Measurements from ENCODE around the gene KATNA1.

KATNA1 gene

DNA sequence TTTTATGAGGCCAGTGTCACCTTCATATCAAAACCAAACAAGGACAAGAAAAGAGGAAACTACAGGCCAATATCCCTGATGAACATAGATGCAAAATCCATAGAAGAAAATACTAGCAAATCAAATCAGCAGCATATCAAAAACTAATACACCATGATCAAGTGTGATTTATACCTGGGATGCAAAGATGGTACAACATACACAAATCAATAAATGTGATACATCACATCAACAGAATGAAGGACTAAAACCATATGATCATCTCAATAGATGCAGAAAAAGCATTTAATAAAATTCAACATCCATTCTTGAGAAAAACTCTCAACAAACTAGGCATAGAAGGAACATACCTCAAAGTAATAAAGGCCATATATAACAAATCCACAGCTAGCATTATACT is 90.5 kb downstream of the KATNA1 start:
- Histone ChIP-seq H3K27me3 (ENCODE audit: control insufficient read depth, insufficient read depth, low read length) (no peaks in the 10 kb centered on the region), H3K4me3 (ENCODE audit: low read length) (no peak overlapping the region), H3K9ac (ENCODE audit: low read length) (no peak overlapping the region), H3K27ac (ENCODE audit: low read depth, low read length) (no peak overlapping the region), H3K36me3 (ENCODE audit: control insufficient read depth, insufficient read depth, low read length) (no peaks in the 10 kb centered on the region), H3K4me1 (ENCODE audit: control insufficient read depth, insufficient read depth, low read length) (no peaks in the 10 kb centered on the region)

DNA sequence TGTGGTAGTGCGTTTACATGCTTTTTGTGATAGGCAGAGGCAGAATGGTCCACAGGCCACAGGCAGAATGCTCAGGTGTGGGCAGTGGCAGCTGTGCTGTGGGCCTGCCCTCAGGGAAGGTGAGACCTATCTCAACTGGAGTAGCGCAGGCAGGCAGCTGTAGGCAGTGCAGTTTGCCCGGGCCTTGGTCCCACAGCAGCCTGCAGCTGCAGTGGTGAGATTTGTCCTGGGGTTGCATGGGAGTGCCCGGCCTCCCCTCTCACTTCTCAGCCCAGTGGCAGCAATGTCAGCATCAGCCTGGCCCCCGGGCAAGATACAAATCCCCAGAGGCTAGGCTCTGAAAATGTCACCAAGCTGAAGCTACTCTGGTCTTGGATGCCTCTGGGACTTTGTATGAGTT is 96.6 kb downstream of the KATNA1 start:
- Histone ChIP-seq H3K9ac (ENCODE audit: low read length) (no peak overlapping the region), H3K27me3 (ENCODE audit: control insufficient read depth, insufficient read depth, low read length) (no peaks in the 10 kb centered on the region), H3K36me3 (ENCODE audit: control insufficient read depth, insufficient read depth, low read length) (no peaks in the 10 kb centered on the region), H3K4me3 (ENCODE audit: low read length) (no peak overlapping the region), H3K4me1 (ENCODE audit: control insufficient read depth, insufficient read depth, low read length) (no peaks in the 10 kb centered on the region), H3K27ac (ENCODE audit: low read depth, low read length) (no peak overlapping the region)

DNA sequence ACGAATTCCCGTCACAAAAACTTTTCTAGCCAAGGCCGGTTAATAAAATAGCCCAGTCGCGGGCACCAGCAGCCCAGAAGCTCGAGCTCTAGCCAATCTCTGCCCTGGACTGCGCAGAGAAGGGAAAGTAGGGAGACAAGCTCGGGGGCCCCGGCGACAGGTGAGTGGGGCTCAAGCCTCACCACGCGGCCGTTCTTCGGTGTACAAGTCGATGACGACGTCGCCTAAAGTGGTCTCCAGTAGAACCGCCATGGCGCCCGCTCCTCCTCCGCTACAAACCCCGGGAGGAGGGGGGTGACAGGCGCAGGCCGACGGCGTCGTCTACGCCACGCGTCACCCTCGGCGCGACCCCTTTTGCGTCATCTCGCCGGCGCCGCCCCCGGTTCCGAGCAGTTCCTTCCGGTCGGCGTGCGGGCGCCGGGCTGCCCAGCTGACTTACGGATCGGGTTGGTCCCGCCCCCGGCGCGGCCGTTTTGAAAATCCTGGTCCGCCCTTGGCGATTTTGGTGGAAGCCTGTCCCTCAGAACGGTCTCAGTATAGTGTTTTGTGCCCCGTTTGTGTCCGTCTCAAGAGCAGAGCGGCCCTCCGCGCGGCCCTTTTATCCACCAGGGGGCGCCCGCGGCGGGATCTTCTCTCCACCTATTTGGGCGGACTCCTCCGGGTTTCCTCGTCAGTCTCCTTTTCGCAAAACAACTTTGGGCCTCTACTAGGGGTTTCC is 102.6 kb downstream of the KATNA1 start, which contains the start of gene PPIL4:
PPIL4 (minus strand) TSS at position 290 of the 718 bp plus-strand sequence; CDS start at position 252, 38 bp downstream.
- H3K27ac ChIP-seq (ENCODE audit: low read depth, low read length) = peak within 1 kb of the TSS; percentile 97
- no peaks in the 10 kb centered on the region for H3K27me3 ChIP-seq (ENCODE audit: control insufficient read depth, insufficient read depth, low read length)
- peak within 1 kb of the TSS; percentile 98 for H3K9ac ChIP-seq (ENCODE audit: low read length)
- peak within 1 kb of the TSS; percentile 93 for H3K4me3 ChIP-seq (ENCODE audit: low read length)
- peaks cover 14% of the 10 kb centered on the region for H3K4me1 ChIP-seq (ENCODE audit: control insufficient read depth, insufficient read depth, low read length)
- no peaks in the 10 kb centered on the region for H3K36me3 ChIP-seq (ENCODE audit: control insufficient read depth, insufficient read depth, low read length)

DNA sequence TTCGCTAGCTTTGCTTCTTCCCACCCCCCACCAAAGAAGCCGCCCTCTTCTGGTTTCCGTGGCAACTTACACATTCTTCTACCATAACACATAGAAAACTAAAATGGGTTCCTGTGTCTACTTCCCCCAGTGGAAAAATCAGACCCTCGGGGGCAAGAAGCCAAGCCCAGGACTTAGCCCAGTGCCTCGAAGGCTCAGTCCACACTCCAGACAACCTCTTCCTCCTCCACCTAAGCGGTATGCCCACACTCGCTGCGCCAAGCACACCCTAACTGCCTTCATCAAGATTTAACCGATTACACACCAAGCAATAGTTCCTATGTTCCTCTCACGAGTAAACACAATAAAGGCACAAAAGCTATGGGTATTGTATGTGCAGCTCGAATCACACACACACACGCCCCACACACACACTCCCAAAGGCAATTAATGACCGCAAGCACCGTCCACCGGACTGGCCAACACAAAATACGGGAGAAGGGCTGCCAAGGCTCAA is 103.2 kb downstream of the KATNA1 start:
- peak overlapping the region; percentile 97 for H3K27ac ChIP-seq (ENCODE audit: low read depth, low read length)
- H3K9ac ChIP-seq (ENCODE audit: low read length) = peak overlapping the region; percentile 98
- H3K36me3 ChIP-seq (ENCODE audit: control insufficient read depth, insufficient read depth, low read length) = no peaks in the 10 kb centered on the region
- H3K27me3 ChIP-seq (ENCODE audit: control insufficient read depth, insufficient read depth, low read length) = no peaks in the 10 kb centered on the region
- H3K4me1 ChIP-seq (ENCODE audit: control insufficient read depth, insufficient read depth, low read length) = peaks cover 14% of the 10 kb centered on the region
- peak overlapping the region; percentile 93 for H3K4me3 ChIP-seq (ENCODE audit: low read length)

Data from rectal smooth muscle tissue (tissue), 1 donor.